ENCODE data around the gene PFN2. TPM values are rescaled to one million over a fixed set of nuclear protein-coding genes. Genes with fewer than 3 reads are reported as not detected.

Gene PFN2
- total and polyA plus RNA-seq, 9 donors: 98.9 to 270 (median 246) TPM

- no peaks in the 10 kb centered on the region for H3K4me1 ChIP-seq (ENCODE audit: control insufficient read depth, insufficient read depth, low read length)
- peaks cover 9% of the 10 kb centered on the region for H3K36me3 ChIP-seq (ENCODE audit: control insufficient read depth, insufficient read depth, low read length)
- peak; percentile 29 for DNase-seq
- no peak overlapping the region for H3K27ac ChIP-seq (ENCODE audit: low read length)
- WGBS (ENCODE audit: insufficient coverage): 58% methylated on average over 3 of the region's 7 CpGs
- no peaks in the 10 kb centered on the region for H3K27me3 ChIP-seq (ENCODE audit: control insufficient read depth, insufficient read depth, low read length)
- H3K4me3 ChIP-seq (ENCODE audit: low read length): no peak overlapping the region
- H3K9me3 ChIP-seq (replicated peaks; ENCODE audit: control insufficient read depth, low read depth, low read length): peaks cover 14% of the 10 kb centered on the region
Measured at GRCh38 chr3:149936812-149937230, 33.9 kb downstream of the PFN2 start.

DNA sequence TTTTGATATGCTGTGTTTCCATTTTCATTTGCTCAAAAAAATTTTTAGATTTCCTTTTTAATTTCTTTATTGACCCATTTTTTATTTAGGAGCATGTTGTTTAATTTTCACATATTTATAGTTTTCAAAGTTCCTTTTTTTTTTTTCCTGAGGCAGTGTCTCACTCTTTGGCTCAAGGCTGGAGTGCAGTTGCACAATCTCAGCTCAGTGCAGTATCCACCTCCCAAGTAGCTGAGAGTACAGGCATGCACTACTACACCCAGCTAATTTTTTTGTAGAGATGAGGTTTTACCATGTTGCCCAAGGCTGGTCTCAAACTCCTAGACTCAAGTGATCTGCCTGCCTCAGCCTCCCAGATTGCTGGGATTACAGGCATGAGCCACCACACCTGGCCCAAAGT is 36.2 kb downstream of the PFN2 start:
- DNase-seq: no peak
- Histone ChIP-seq H3K27ac (ENCODE audit: low read length) (no peak overlapping the region), H3K9me3 (replicated peaks; ENCODE audit: control insufficient read depth, low read depth, low read length) (peaks cover 15% of the 10 kb centered on the region), H3K36me3 (ENCODE audit: control insufficient read depth, insufficient read depth, low read length) (peaks cover 9% of the 10 kb centered on the region), H3K4me1 (ENCODE audit: control insufficient read depth, insufficient read depth, low read length) (no peaks in the 10 kb centered on the region), H3K4me3 (ENCODE audit: low read length) (no peak overlapping the region), H3K27me3 (ENCODE audit: control insufficient read depth, insufficient read depth, low read length) (no peaks in the 10 kb centered on the region)

GRCh38 chr3:149933858-149934257 is 36.8 kb downstream of the PFN2 start:
- Histone ChIP-seq H3K4me3 (ENCODE audit: low read length) (no peak overlapping the region), H3K4me1 (ENCODE audit: control insufficient read depth, insufficient read depth, low read length) (no peaks in the 10 kb centered on the region), H3K36me3 (ENCODE audit: control insufficient read depth, insufficient read depth, low read length) (peaks cover 6% of the 10 kb centered on the region), H3K27me3 (ENCODE audit: control insufficient read depth, insufficient read depth, low read length) (no peaks in the 10 kb centered on the region), H3K27ac (ENCODE audit: low read length) (no peak overlapping the region), H3K9me3 (replicated peaks; ENCODE audit: control insufficient read depth, low read depth, low read length) (peaks cover 15% of the 10 kb centered on the region)
- DNase-seq: no peak

DNA sequence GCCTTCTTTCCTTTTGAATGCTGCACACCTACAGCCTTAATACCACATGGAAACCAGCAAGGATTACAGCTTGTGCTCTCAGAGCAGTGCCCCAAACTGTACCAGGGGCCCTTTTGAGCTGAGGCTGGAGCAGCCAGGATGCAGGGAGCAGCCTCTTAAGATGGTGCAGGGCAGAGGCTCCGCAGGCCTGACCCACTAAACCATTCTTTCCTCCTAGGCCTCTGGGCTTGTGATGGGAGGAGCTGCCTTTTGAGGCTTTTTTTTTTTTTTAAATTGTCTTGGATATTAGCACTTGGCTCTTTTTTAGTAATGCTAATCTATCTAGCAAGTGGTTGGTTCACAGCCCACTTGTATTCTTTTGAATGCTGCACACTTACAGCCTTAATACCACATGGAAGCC is 37.7 kb downstream of the PFN2 start:
- Histone ChIP-seq H3K9me3 (replicated peaks; ENCODE audit: control insufficient read depth, low read depth, low read length) (peaks cover 19% of the 10 kb centered on the region), H3K27me3 (ENCODE audit: control insufficient read depth, insufficient read depth, low read length) (no peaks in the 10 kb centered on the region), H3K4me1 (ENCODE audit: control insufficient read depth, insufficient read depth, low read length) (no peaks in the 10 kb centered on the region), H3K36me3 (ENCODE audit: control insufficient read depth, insufficient read depth, low read length) (peaks cover 6% of the 10 kb centered on the region), H3K27ac (ENCODE audit: low read length) (no peak overlapping the region), H3K4me3 (ENCODE audit: low read length) (no peak overlapping the region)
- DNase-seq: no peak
- no CpG with 5 or more reads among the region's 1 CpG for WGBS (ENCODE audit: insufficient coverage)

- H3K4me1 ChIP-seq (ENCODE audit: control insufficient read depth, insufficient read depth, low read length): no peaks in the 10 kb centered on the region
- no peaks in the 10 kb centered on the region for H3K27me3 ChIP-seq (ENCODE audit: control insufficient read depth, insufficient read depth, low read length)
- H3K27ac ChIP-seq (ENCODE audit: low read length): no peak overlapping the region
- no CpG with 5 or more reads among the region's 3 CpGs for WGBS (ENCODE audit: insufficient coverage)
- H3K9me3 ChIP-seq (replicated peaks; ENCODE audit: control insufficient read depth, low read depth, low read length): no peaks in the 10 kb centered on the region
- no peak overlapping the region for H3K4me3 ChIP-seq (ENCODE audit: low read length)
- no peak for DNase-seq
- no peaks in the 10 kb centered on the region for H3K36me3 ChIP-seq (ENCODE audit: control insufficient read depth, insufficient read depth, low read length)
Measured at GRCh38 chr3:149920119-149920518, 50.6 kb downstream of the PFN2 start.

DNA sequence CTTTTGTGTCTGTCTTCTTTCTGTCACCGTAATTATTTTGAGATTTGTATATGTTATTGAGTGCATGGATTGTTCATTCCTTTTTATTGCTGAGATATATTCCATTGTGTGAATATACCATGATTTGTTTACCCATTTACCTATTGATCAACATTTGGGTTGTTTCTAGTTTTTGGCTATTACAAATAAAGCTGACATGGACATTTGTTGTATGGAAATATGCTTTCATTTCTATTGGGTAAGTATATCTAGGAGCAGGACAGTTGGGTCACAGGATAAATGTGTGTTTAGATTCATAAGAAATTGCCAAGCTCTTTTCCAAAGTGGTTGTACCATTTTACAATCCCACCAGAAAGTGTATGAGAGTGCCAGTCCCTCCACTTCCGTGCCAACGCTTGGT is 51.2 kb downstream of the PFN2 start:
- no CpG with 5 or more reads among the region's 3 CpGs for WGBS (ENCODE audit: insufficient coverage)

GRCh38 chr3:149917124-149917667 is 53.5 kb downstream of the PFN2 start:
- Histone ChIP-seq H3K4me3 (ENCODE audit: low read length) (no peak overlapping the region), H3K9me3 (replicated peaks; ENCODE audit: control insufficient read depth, low read depth, low read length) (no peaks in the 10 kb centered on the region), H3K4me1 (ENCODE audit: control insufficient read depth, insufficient read depth, low read length) (no peaks in the 10 kb centered on the region), H3K27ac (ENCODE audit: low read length) (no peak overlapping the region), H3K36me3 (ENCODE audit: control insufficient read depth, insufficient read depth, low read length) (no peaks in the 10 kb centered on the region), H3K27me3 (ENCODE audit: control insufficient read depth, insufficient read depth, low read length) (no peaks in the 10 kb centered on the region)
- no peak for DNase-seq
- whole genome bisulfite sequencing (ENCODE audit: insufficient coverage): no CpG with 5 or more reads among the region's 5 CpGs

More for the DNA sequence above, 51.2 kb downstream of the PFN2 start:
- no peak for DNase-seq
- Histone ChIP-seq H3K36me3 (ENCODE audit: control insufficient read depth, insufficient read depth, low read length) (no peaks in the 10 kb centered on the region), H3K27me3 (ENCODE audit: control insufficient read depth, insufficient read depth, low read length) (no peaks in the 10 kb centered on the region), H3K4me1 (ENCODE audit: control insufficient read depth, insufficient read depth, low read length) (no peaks in the 10 kb centered on the region), H3K9me3 (replicated peaks; ENCODE audit: control insufficient read depth, low read depth, low read length) (no peaks in the 10 kb centered on the region), H3K4me3 (ENCODE audit: low read length) (no peak overlapping the region), H3K27ac (ENCODE audit: low read length) (no peak overlapping the region)

Other genes with a start within 250 kb of the PFN2 start
- gene COMMD2, start 218.4 kb downstream of the PFN2 start, total RNA-seq: 40.3 TPM
- 10 to 100 TPM; 27.3 to 37.0 (median 32.6) TPM for gene COMMD2, start 218.4 kb downstream of the PFN2 start, polyA plus RNA-seq (ENCODE audit: insufficient read depth in 1 of 8, insufficient read length in 8 of 8, low replicate concordance in 1 of 8)
- gene ANKUB1, start 178.3 kb downstream of the PFN2 start, total RNA-seq: not detected
- under 1 TPM in 1 of 8 donors, not detected in 7; 0.16 TPM for gene ANKUB1, start 178.3 kb downstream of the PFN2 start, polyA plus RNA-seq (ENCODE audit: insufficient read depth in 1 of 8, insufficient read length in 8 of 8, low replicate concordance in 1 of 8)
- gene RNF13, start 157.7 kb downstream of the PFN2 start, total RNA-seq: 43.7 TPM
- 10 to 100 TPM; 29.3 to 34.9 (median 32.6) TPM for gene RNF13, start 157.7 kb downstream of the PFN2 start, polyA plus RNA-seq (ENCODE audit: insufficient read depth in 1 of 8, insufficient read length in 8 of 8, low replicate concordance in 1 of 8)